ENCODE measurements around the gene PRKRA. TPM values are rescaled to one million over a fixed set of nuclear protein-coding genes. Genes with fewer than 3 reads are reported as not detected.

Gene PRKRA
- 21.2 TPM for polyA plus RNA-seq (2012; ENCODE audit: insufficient read depth, insufficient read length, low read depth)

DNA sequence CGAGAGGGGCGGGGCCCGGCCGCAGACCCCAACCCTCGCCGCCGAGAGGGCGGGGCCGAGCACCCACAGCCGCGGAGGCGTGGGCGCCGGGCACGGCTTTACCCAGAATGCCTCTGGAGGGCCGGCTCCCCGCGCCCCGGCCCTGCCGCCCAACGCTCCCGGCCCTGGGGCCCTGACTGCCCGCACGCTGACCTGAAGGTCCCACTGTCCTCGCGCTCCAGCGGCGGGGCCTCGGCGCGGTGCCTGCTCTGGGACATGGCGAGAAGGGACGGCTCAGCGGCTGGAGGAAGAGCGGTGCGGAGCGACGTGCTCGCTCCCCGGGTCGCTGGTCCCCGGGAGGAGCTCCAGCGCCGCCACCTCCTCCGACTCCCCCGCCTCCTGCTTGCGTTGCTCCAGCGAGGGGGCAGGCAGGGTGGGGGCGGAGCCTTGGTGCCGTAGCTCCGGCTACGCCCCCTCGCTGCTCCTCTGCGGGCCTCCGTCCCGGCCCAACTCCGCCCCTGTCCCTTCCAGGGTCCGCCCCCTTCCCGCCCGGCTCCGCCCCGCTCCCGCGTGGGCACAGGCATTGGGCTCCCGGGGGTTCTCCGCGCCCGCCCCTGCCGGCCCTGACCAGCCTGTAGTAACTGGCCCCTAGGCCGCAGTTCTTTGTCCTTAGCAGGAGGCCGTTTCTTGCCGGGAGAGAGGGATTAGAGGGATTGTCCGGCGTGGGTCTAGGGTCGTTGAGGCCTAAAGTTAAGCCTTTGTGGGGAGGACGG is at the start of gene PRKRA, which contains the start of gene PJVK:
PRKRA (minus strand) TSS at position 402 of the 752 bp plus-strand sequence; CDS start at position 257, 145 bp downstream.
PJVK (plus strand) TSS at position 605 of the 752 bp plus-strand sequence. CDS start 2,032 bp downstream, outside the sequence.
- Histone ChIP-seq H3K9me3 (no peaks in the 10 kb centered on the region), H3K36me3 (no peaks in the 10 kb centered on the region; the same call in 1 of the 2 replicates), H3K4me3 (ENCODE audit: low read depth, low read length) (peak within 1 kb of the TSS; percentile 76), H3K4me1 (peaks cover 2% of the 10 kb centered on the region; the same call in 1 of the 2 replicates), H3K27me3 (no peaks in the 10 kb centered on the region)
- DNase-seq, result peak; percentile 94
- TF ChIP-seq, protein P1, sequence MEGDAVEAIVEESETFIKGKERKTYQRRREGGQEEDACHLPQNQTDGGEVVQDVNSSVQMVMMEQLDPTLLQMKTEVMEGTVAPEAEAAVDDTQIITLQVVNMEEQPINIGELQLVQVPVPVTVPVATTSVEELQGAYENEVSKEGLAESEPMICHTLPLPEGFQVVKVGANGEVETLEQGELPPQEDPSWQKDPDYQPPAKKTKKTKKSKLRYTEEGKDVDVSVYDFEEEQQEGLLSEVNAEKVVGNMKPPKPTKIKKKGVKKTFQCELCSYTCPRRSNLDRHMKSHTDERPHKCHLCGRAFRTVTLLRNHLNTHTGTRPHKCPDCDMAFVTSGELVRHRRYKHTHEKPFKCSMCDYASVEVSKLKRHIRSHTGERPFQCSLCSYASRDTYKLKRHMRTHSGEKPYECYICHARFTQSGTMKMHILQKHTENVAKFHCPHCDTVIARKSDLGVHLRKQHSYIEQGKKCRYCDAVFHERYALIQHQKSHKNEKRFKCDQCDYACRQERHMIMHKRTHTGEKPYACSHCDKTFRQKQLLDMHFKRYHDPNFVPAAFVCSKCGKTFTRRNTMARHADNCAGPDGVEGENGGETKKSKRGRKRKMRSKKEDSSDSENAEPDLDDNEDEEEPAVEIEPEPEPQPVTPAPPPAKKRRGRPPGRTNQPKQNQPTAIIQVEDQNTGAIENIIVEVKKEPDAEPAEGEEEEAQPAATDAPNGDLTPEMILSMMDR (IDR thresholded peaks at IDR 0.05; ENCODE audit: low read depth, low read length), result no peak

DNA sequence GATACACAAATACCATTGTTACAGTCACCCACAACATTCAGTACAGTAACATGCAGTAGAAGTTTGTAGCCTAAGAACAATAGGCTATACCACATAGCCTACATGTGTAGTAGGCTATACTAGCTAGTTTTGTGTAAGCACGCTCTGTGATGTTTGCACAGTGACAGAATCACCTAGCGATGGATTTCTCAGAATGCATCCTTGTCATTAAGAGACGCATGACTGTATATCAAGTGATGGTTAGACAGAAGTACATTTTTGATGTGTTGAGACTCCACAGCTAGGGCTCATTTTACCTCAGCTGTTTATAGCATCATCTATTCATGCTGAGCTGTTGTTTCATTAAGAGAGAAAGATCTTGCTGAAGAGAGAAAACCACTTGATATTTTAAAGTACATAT is 48.7 kb upstream of the PRKRA start:
- Histone ChIP-seq H3K9me3 (no peaks in the 10 kb centered on the region), H3K27me3 (no peaks in the 10 kb centered on the region), H3K4me1 (no peaks in the 10 kb centered on the region), H3K4me3 (ENCODE audit: low read depth, low read length) (no peak overlapping the region), H3K36me3 (no peaks in the 10 kb centered on the region)
- DNase-seq, result no peak
- TF ChIP-seq, protein P1 (IDR thresholded peaks at IDR 0.05; ENCODE audit: low read depth, low read length), result no peak

DNA sequence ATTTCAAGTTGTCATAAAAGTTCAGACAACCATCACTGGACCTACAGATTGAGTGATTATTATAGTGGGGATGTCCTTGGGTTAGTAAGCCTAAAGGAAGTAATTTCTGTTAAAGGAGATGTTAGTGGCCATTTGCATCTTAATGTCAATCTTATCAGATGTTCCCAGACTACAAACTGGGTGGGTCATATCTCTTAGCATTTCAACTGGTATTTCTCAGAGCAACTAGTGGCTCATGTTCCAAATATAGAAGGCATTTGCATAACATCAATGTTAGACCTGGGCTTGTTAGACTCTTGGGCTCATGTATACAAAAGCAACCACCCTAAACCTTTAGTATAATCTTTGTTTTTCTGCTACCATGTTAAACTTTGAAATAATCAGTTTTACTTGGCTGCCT is 47.2 kb upstream of the PRKRA start:
- DNase-seq, result no peak
- TF ChIP-seq, protein P1 (IDR thresholded peaks at IDR 0.05; ENCODE audit: low read depth, low read length), result no peak
- Histone ChIP-seq H3K27me3 (no peaks in the 10 kb centered on the region), H3K4me1 (no peaks in the 10 kb centered on the region), H3K4me3 (ENCODE audit: low read depth, low read length) (no peak overlapping the region), H3K36me3 (no peaks in the 10 kb centered on the region), H3K9me3 (no peaks in the 10 kb centered on the region)

DNA sequence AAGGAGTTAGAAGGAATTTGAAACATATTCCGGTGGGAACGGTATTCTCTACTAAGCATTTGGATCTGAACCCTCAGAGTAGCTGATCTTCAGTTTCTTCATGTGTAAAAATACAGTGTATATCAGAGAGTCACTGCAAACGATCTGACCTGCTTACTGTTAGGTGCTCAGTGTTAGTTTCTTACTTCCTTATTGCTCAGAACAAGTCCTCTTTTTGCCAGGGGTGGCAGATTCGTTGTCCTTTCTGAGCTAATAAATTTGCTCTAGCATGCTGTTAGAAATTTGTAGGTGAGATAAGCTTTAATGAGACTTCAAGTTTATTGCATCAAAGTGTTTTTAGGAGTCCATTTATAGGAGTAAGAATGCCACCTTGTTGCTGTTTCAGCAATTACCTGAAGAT is 45.1 kb upstream of the PRKRA start:
- TF ChIP-seq, protein P1 (IDR thresholded peaks at IDR 0.05; ENCODE audit: low read depth, low read length), result no peak
- Histone ChIP-seq H3K9me3 (no peaks in the 10 kb centered on the region), H3K27me3 (no peaks in the 10 kb centered on the region), H3K36me3 (no peaks in the 10 kb centered on the region), H3K4me3 (ENCODE audit: low read depth, low read length) (no peak overlapping the region), H3K4me1 (no peaks in the 10 kb centered on the region)
- DNase-seq, result no peak

DNA sequence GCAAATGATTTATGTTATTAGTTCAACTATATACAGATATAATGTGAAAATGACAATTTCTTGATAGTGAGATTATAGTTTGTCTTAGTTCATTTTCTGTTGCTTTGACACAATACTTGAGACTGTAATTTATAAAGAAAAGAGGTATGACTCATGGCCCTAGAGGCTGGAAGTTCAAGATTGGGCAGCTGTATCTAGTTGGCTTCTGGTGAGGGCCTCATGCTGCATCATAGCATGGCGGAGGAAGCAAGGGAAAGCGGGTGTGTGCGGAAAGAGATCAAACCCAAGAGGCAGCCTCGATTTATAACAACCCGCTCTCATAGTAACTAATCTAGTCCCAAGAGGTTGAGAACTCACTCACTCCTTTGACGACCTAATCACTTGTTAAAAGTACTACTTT is 40.6 kb upstream of the PRKRA start:
- no peaks in the 10 kb centered on the region for H3K36me3 ChIP-seq
- H3K27me3 ChIP-seq, result no peaks in the 10 kb centered on the region
- no peak for DNase-seq
- H3K4me1 ChIP-seq, result no peaks in the 10 kb centered on the region
- TF ChIP-seq, protein P1 (IDR thresholded peaks at IDR 0.05; ENCODE audit: low read depth, low read length), result no peak
- no peak overlapping the region for H3K4me3 ChIP-seq (ENCODE audit: low read depth, low read length)
- H3K9me3 ChIP-seq, result no peaks in the 10 kb centered on the region

DNA sequence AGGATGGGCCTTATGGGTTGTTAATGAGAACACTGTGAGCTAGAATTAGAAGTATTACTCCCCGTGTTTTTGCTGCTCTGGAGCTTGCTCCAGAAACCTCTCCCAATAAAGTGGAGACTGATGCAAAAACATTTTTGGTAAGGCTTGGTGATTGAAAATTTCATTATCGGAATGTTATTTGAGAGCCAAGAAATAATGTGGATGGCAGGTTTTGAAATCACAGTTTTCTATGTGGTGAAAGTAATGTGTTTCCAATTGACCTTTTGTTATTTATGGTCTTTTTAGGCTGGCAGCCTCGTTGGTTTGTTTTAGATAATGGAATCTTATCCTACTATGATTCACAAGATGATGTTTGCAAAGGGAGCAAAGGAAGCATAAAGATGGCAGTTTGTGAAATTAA is 34.4 kb upstream of the PRKRA start:
- TF ChIP-seq, protein P1 (IDR thresholded peaks at IDR 0.05; ENCODE audit: low read depth, low read length), result no peak
- no peaks in the 10 kb centered on the region for H3K9me3 ChIP-seq
- H3K27me3 ChIP-seq, result no peaks in the 10 kb centered on the region
- DNase-seq, result no peak
- no peaks in the 10 kb centered on the region for H3K36me3 ChIP-seq
- no peak overlapping the region for H3K4me3 ChIP-seq (ENCODE audit: low read depth, low read length)
- H3K4me1 ChIP-seq, result no peaks in the 10 kb centered on the region
